ENCODE results near the gene EFCAB13. TPM values are rescaled to one million over a fixed set of nuclear protein-coding genes. Genes with fewer than 3 reads are reported as not detected.

Gene EFCAB13
- total RNA-seq, 2 experiments from 2014 or later = 5.9 to 9.1 TPM

GRCh38 chr17:47286198-47286914 lies 37.4 kb upstream of the EFCAB13 start:
- H3K4me1 Mint-ChIP-seq = peaks cover 16% of the 10 kb centered on the region
- no peak for DNase-seq
- H3K4me3 Mint-ChIP-seq = no peak overlapping the region
- CTCF ChIA-PET = interaction anchor here (1.2 kb wide), 1 partner anchor 29 kb away, joined by 3 read pairs; no protein-coding TSS in a partner anchor
- H3K36me3 Mint-ChIP-seq = no peaks in the 10 kb centered on the region
- H3K9me3 Mint-ChIP-seq (ENCODE audit: low read depth) = no peaks in the 10 kb centered on the region
- peaks cover 12% of the 10 kb centered on the region for H3K27me3 Mint-ChIP-seq
- ATAC-seq = peak; percentile 74
- peak overlapping the region; percentile 12 for H3K27ac Mint-ChIP-seq

GRCh38 chr17:47287068-47287467 lies 36.7 kb upstream of the EFCAB13 start:
- Mint-ChIP-seq H3K4me3 (no peak overlapping the region), H3K36me3 (no peaks in the 10 kb centered on the region), H3K27ac (peak overlapping the region; percentile 35), H3K27me3 (peaks cover 13% of the 10 kb centered on the region), H3K4me1 (peaks cover 16% of the 10 kb centered on the region), H3K9me3 (ENCODE audit: low read depth) (no peaks in the 10 kb centered on the region)
- DNase-seq (no peak), ATAC-seq (peak; percentile 47)
- CTCF ChIA-PET = no interaction called here

- ATAC-seq (no peak), DNase-seq (no peak)
- H3K4me1 Mint-ChIP-seq = peaks cover 16% of the 10 kb centered on the region
- H3K9me3 Mint-ChIP-seq (ENCODE audit: low read depth) = no peaks in the 10 kb centered on the region
- CTCF ChIA-PET = interaction anchor here (1.2 kb wide), 1 partner anchor 58 kb away, joined by 3 read pairs; no protein-coding TSS in a partner anchor
- peaks cover 13% of the 10 kb centered on the region for H3K27me3 Mint-ChIP-seq
- H3K36me3 Mint-ChIP-seq = no peaks in the 10 kb centered on the region
- H3K4me3 Mint-ChIP-seq = no peak overlapping the region
- H3K27ac Mint-ChIP-seq = no peak overlapping the region
These were observed 36.1 kb upstream of the EFCAB13 start for GRCh38 chr17:47287639-47288038.

GRCh38 chr17:47288531-47289116 lies 35.1 kb upstream of the EFCAB13 start:
- Mint-ChIP-seq H3K9me3 (ENCODE audit: low read depth) (no peaks in the 10 kb centered on the region), H3K4me1 (peaks cover 16% of the 10 kb centered on the region), H3K27ac (no peak overlapping the region), H3K27me3 (peaks cover 13% of the 10 kb centered on the region), H3K36me3 (no peaks in the 10 kb centered on the region), H3K4me3 (no peak overlapping the region)
- ATAC-seq (no peak), DNase-seq (no peak)
- CTCF ChIA-PET = interaction anchor here (1.1 to 1.2 kb wide), 2 partner anchors 13 to 59 kb away, joined by 3 read pairs; no protein-coding TSS in a partner anchor

GRCh38 chr17:47289302-47289701 lies 34.5 kb upstream of the EFCAB13 start:
- no peaks in the 10 kb centered on the region for H3K36me3 Mint-ChIP-seq
- no peaks in the 10 kb centered on the region for H3K9me3 Mint-ChIP-seq (ENCODE audit: low read depth)
- ATAC-seq (no peak), DNase-seq (no peak)
- H3K27ac Mint-ChIP-seq = no peak overlapping the region
- CTCF ChIA-PET = interaction anchor here (1.0 to 1.1 kb wide), 2 partner anchors 13 to 26 kb away, joined by 3 to 6 read pairs; no protein-coding TSS in a partner anchor
- H3K4me3 Mint-ChIP-seq = no peak overlapping the region
- peaks cover 9% of the 10 kb centered on the region for H3K27me3 Mint-ChIP-seq
- H3K4me1 Mint-ChIP-seq = peaks cover 16% of the 10 kb centered on the region

GRCh38 chr17:47290870-47291241 lies 32.9 kb upstream of the EFCAB13 start:
- no peak for DNase-seq
- H3K27ac Mint-ChIP-seq = no peak overlapping the region
- no peak for ATAC-seq
- H3K36me3 Mint-ChIP-seq = no peaks in the 10 kb centered on the region
- no peak overlapping the region for H3K4me3 Mint-ChIP-seq
- peaks cover 16% of the 10 kb centered on the region for H3K4me1 Mint-ChIP-seq
- CTCF ChIA-PET = interaction anchor here (1.2 to 1.3 kb wide), 2 partner anchors 8 to 52 kb away, joined by 4 read pairs; no protein-coding TSS in a partner anchor
- peaks cover 9% of the 10 kb centered on the region for H3K27me3 Mint-ChIP-seq
- H3K9me3 Mint-ChIP-seq (ENCODE audit: low read depth) = no peaks in the 10 kb centered on the region

GRCh38 chr17:47291242-47291873 lies 32.4 kb upstream of the EFCAB13 start:
- peaks cover 7% of the 10 kb centered on the region for H3K27me3 Mint-ChIP-seq
- peaks cover 12% of the 10 kb centered on the region for H3K4me1 Mint-ChIP-seq
- no peaks in the 10 kb centered on the region for H3K9me3 Mint-ChIP-seq (ENCODE audit: low read depth)
- no peak overlapping the region for H3K27ac Mint-ChIP-seq
- H3K4me3 Mint-ChIP-seq = no peak overlapping the region
- CTCF ChIA-PET = interaction anchor here (1.2 to 1.3 kb wide), 2 partner anchors 8 to 52 kb away, joined by 4 read pairs; no protein-coding TSS in a partner anchor
- ATAC-seq = no peak
- no peak for DNase-seq
- H3K36me3 Mint-ChIP-seq = no peaks in the 10 kb centered on the region

- Mint-ChIP-seq H3K36me3 (no peaks in the 10 kb centered on the region), H3K27ac (no peak overlapping the region), H3K27me3 (peaks cover 7% of the 10 kb centered on the region), H3K4me1 (peaks cover 4% of the 10 kb centered on the region), H3K9me3 (ENCODE audit: low read depth) (no peaks in the 10 kb centered on the region), H3K4me3 (no peak overlapping the region)
- no peak for ATAC-seq
- CTCF ChIA-PET = interaction anchor here (1.2 to 1.3 kb wide), 2 partner anchors 9 to 53 kb away, joined by 4 read pairs; no protein-coding TSS in a partner anchor
- no peak for DNase-seq
These were observed 31.5 kb upstream of the EFCAB13 start for GRCh38 chr17:47292206-47292605.

GRCh38 chr17:47295037-47295873 lies 28.5 kb upstream of the EFCAB13 start:
- Mint-ChIP-seq H3K27ac (no peak overlapping the region), H3K27me3 (peaks cover 7% of the 10 kb centered on the region), H3K4me3 (no peak overlapping the region), H3K4me1 (no peaks in the 10 kb centered on the region), H3K9me3 (ENCODE audit: low read depth) (no peaks in the 10 kb centered on the region), H3K36me3 (no peaks in the 10 kb centered on the region)
- DNase-seq (no peak), ATAC-seq (no peak)
- CTCF ChIA-PET = no interaction called here

- H3K4me1 Mint-ChIP-seq = no peaks in the 10 kb centered on the region
- H3K36me3 Mint-ChIP-seq = no peaks in the 10 kb centered on the region
- H3K27ac Mint-ChIP-seq = no peak overlapping the region
- no peaks in the 10 kb centered on the region for H3K9me3 Mint-ChIP-seq (ENCODE audit: low read depth)
- no peak overlapping the region for H3K4me3 Mint-ChIP-seq
- ATAC-seq (no peak), DNase-seq (no peak)
- CTCF ChIA-PET = no interaction called here
- peaks cover 6% of the 10 kb centered on the region for H3K27me3 Mint-ChIP-seq
These were observed 27.9 kb upstream of the EFCAB13 start for GRCh38 chr17:47295874-47296255.

- peaks cover 3% of the 10 kb centered on the region for H3K27me3 Mint-ChIP-seq
- no peak for ATAC-seq
These were observed 25.9 kb upstream of the EFCAB13 start for GRCh38 chr17:47297661-47298400.

GRCh38 chr17:47298712-47299111 lies 25.0 kb upstream of the EFCAB13 start:
- Mint-ChIP-seq H3K36me3 (peaks cover 4% of the 10 kb centered on the region), H3K4me1 (peaks cover 8% of the 10 kb centered on the region), H3K9me3 (ENCODE audit: low read depth) (peaks cover 6% of the 10 kb centered on the region), H3K27ac (no peak overlapping the region), H3K4me3 (no peak overlapping the region), H3K27me3 (peaks cover 3% of the 10 kb centered on the region)
- no peak for DNase-seq
- CTCF ChIA-PET = no interaction called here
- ATAC-seq = no peak

More at GRCh38 chr17:47297661-47298400, 25.9 kb upstream of the EFCAB13 start:
- CTCF ChIA-PET = no interaction called here
- no peak for DNase-seq
- Mint-ChIP-seq H3K27ac (no peak overlapping the region), H3K36me3 (peaks cover 4% of the 10 kb centered on the region), H3K9me3 (ENCODE audit: low read depth) (peaks cover 6% of the 10 kb centered on the region), H3K4me3 (no peak overlapping the region), H3K4me1 (peaks cover 8% of the 10 kb centered on the region)
